HG03135 (cell line): Measurements from ENCODE around the gene ADAMTS17.

Experiments used
- ATAC-seq: cut with Tn5 transposase; IDR thresholded peaks from one replicate; pipeline ENCODE4 v1.9.1; 2021; ENCODE audit warnings: mild to moderate bottlenecking, moderate library complexity; ENCODE audit not compliant: unreplicated experiment

Gene ADAMTS17

DNA sequence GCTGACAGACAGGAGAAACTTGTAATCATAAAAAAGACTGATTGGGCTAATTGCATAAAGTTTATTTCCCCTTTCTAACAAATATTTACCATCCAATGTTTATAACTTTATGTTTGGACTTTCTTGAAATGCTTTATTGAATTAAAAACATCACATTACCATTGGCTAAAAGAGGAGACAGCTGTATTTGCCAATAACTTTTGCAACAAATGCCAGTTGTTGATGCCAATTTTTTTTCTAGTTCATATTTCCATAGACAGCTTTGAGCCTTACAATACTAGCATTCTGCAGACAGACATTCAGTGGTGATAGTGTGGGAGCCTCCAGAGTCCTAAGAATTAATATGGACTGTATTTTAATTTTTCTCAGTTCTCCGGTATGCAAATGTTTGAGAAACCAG lies 198.4 kb downstream of the ADAMTS17 start:
- ATAC-seq: no peak

DNA sequence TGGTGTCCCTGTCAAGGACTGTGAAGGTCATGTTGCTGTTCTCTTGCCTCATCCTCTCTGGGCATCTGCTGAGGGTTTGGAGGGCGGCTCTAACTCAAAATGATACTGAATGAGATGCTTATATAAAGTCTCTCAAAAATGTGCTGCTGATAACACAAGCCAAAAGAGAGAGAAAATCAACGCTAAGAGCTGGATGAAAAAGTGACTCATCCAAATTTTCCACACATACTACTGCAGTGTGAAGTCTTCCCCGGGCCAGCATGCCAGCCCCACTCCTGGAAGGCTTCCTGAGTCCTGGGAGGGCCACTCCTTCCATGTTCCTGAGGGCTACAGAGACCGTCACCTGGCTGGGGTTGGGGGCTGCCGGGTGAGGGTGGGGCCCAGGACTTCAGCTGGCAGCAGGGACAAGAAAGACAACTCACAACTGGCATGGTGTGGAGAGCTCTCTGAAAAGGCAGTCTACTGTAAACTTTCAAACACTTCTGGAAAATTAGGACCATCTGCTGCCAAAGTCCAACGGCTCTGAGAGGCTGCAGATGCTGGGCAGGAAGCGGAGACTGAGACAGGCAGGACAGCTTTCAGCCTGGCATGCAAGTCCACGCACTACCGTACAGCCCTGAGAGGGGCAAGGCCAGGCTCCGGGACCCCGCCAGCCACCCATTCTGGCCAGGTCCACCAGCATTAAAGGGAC lies 200.3 kb downstream of the ADAMTS17 start:
- no peak for ATAC-seq

DNA sequence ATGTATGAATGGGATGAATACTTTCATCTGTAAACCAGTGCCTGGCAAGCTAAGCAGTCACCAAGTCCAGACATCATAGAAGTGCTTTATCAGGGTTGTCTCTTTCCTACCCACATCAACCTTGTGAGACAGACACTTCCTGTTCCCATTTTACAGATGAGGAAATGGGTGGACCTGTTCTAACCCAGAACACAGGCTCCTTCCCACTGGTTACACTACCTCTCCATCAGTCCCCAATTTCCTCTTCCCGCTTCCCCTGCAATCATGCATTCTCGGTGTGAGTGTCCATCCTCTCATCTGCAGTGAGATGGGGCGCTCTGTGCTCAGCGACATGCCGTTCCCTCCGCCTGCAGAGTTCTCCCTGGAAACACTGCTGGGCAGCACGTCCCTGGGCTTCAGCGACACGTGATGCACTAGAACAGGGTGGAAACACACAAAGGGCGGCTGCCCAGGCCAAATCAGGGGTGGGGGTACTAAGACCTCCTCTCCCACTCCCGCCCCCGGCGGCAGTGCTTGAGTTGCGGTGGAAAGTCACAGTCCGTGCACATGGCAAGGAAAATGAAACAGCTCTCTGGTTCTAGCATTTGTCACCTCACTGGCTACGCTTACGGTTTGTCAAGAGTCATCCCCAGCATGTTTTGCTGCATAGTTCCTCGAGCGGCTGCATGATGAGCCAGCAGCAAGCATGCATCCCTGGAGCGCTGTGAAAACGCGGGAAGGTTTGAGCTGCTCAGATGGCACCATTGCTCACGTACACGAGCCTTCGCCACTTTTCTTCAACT lies 201.1 kb downstream of the ADAMTS17 start:
- no peak for ATAC-seq

DNA sequence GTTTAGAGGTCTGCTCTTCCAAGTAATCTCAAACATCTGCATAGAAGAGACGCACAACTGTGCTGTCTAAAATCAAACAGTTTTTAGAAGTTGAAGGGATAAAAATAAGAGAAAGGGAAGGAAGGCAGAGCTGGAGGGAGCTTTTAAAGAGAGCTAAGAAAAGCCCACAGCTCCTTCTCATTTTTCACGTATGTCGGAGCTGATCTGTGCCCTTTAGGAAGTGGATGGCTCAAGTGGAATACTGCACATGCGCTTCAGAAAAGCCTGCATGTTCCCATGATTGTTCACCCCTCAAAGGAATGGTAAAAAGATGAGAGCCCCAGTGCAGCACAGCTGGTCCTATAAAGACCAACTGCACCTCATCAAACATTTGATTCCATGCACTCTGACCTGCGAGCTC lies 207.2 kb downstream of the ADAMTS17 start:
- ATAC-seq: no peak

DNA sequence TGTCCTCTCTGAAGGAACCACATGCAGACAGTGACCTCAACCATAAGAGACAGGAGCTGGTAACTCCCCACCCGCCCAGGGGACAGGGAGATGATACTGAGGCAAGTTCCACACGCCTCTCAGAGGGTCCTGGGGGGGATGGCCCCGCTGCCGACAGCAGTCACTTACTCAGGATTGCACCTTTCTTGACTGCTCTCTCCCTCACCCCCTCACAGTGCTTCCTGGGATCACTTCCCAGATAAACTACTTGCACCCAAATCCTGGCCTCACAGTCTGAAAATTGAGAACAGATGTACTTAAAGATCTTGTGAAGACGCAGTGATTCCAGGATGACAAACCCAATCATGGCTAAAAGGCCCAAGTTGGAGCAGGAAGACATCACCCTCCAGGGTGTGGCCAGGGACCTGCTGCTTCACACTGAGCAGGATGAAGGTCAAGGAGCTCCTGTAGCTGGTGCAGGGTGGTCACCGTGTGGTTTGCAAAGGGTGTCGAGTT lies 207.6 kb downstream of the ADAMTS17 start:
- no peak for ATAC-seq

DNA sequence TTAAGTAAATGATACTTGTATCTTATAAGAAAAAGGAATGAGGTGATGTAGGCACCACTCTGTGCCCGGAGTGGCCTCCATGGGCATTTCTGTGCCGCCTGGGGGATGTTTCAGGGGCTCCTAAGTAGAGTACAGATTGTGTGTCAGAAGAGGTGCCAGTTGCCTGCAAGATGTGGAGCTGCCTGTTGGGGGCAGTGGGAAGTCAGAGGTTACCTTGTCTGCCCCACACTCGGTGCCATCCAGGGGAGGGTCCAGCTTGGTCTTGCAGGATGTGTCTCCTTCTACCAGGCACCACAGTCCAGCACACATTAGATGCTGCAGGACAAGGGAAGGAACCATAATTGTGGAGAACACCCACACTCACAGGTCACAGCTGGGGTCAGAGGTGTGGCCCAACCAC lies 208.8 kb downstream of the ADAMTS17 start:
- ATAC-seq: no peak

DNA sequence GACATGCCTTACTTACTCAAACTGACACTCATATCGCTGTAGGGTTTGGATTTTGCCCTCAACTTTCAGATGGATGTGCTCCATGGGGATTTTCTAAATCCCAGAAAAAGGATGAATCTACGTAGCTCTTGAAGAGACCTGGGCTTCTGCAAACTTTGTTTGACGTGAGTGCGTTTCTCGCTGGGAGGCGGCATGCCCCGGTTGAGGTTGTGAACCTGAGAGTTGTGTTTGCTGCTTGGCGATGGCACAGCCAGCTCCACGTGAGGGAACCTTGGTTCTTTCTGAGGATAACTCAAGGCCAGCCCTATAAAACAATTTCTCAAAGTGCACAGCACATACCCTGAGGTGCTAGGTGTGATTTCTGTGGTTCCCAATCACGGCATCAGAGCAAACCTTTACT lies 209.5 kb downstream of the ADAMTS17 start:
- no peak for ATAC-seq

DNA sequence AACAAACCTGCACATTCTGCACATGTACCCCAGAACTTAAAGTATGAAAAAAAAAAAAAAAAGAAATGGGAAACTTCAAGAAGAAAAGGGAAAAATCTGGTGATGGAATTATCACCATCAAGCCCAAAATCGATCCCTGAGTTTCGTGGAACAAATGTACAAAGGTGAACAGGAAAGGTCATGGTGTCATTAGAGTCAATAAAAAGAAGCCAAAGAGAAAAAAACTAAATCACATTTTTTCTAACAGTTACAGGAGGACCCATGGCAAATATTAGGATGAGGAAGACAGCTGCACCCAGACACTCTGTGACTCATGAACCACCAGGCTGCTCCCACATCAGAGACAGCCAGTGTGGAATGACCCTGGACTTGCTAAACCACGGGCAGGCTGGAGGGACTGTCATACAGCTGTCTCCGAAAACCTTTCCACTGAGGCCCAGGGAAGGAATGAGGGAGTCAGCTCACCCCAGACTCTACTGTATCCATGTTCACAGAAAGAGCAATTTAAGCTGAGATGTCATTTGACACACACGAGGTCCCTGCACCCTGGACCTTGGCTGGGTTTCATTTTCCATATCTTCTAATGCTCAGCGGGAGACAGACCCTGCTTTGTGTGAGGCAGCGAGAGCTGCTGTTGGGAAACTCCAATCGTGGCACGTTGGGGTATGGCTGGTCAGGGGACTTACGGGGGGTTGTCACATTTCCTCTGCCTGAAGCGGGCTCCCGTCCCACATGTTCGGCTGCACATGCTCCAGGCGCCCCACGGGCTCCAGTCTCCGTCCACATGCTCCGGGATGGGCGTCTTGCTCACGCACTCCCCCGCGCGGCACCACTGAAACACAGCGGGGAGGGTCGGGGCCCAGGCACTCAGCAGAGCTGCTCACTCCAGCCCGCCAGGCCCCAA lies 210.2 kb downstream of the ADAMTS17 start:
- ATAC-seq: no peak

DNA sequence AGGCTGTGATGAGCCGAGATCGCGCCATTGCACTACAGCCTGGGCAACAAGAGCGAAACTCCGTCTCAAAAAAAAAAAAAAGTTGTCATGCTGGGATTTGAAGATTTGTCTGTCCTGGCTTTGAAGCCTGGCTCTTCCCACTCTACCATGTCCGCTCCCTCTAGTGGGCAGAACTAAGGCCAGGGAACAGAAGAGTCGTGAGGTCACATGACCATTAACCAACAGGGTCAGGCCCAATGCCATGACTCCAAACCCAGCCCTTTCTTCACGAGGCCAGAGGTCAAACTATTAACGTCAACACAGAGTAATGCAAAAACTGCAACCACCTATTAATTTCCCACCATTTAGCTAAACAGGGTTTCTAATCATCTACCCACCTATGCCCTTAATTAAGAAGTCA lies 212.1 kb downstream of the ADAMTS17 start:
- no peak for ATAC-seq

DNA sequence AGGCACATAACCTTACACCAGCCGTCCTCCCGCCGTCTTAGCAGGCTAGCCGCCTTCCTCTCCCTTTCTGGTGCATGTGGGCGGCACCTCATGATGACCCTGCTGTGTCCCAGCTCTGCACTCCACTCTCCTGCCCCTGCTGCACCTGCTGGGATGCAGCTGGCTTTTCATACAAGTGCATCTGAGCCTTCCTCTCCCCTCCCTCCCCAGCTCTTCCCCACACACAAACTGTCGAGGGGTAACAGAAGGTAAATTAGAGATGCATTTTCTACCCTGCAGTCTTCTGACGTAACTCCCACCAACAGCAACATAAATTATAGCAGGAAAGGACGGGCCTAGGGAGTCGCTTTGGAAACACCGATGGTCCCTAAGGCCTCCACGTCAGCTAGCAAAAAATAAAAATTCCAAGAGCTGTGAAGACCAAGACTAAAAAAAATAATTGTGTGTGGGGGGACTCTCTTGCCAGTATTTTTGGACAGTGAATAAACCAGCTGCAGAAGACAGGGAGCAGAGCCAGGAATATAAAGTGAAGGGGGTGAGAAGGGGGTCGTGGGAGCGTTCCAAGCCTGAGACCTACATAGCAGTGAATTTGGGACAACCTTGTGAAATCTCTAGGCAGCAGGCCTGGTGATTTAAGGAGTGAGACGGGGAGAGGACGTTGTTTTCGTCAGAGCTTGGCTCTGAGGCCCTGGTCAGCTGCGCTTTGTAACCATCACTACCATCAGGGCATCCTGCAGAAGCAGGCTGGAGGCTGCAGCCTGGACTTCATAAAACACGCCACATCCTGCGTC lies 216.2 kb downstream of the ADAMTS17 start:
- no peak for ATAC-seq

DNA sequence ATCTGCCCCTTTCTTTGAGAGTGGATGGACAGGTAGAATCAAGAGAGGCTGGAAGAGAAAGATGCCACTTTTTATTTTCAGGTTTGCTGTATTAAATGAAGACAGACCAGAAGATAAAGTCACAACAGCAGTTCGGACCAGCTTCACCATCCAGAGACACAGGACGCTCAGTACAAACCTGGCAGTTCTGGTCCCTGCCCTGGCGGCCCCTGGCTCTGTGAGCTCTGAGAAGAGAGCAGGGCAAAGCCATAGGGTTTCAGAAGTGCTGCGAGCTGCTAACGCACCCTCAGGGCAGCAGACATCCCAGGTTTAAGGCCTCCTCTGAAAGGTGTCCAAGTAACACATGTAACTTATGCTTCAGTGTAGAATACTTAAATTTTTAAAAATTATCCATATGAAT lies 216.8 kb downstream of the ADAMTS17 start:
- ATAC-seq: no peak

DNA sequence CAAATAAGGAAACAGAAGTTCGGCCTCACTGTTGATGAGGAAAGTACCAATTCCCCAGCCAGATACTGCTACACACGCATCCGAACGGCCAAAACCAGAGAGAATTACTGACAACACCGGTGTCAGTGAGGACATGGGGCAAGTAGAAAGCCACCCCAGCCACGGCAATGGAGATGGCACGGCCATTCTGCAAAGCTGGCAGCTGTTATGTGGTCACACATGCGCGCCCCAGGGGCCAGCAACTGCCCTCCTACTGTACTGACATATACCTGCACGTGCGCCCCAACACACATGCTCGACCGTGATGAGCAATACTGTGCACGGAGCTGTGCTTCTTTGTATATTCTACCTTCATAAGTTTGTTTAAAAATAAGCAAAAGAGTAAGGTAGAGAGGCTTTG lies 217.4 kb downstream of the ADAMTS17 start:
- ATAC-seq: no peak

DNA sequence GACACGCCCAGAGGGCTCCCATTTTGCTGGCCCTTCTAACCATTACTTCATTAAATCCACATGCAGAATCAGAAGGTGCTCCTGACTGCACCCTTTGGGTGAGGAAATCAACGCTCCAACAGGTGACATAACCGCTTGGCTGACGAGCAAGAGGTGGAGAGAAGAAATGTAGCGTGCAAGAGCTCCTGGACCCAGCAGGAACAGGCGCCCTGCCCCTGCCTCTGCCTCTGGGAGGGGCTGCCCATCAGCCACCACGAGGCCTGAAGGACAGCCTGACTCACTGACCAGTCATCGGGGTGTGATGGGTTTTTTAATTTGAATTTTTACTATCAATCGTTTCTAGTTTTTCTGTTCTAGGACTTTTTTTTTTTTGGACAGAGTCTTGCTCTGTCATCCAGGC lies 218.2 kb downstream of the ADAMTS17 start:
- no peak for ATAC-seq

DNA sequence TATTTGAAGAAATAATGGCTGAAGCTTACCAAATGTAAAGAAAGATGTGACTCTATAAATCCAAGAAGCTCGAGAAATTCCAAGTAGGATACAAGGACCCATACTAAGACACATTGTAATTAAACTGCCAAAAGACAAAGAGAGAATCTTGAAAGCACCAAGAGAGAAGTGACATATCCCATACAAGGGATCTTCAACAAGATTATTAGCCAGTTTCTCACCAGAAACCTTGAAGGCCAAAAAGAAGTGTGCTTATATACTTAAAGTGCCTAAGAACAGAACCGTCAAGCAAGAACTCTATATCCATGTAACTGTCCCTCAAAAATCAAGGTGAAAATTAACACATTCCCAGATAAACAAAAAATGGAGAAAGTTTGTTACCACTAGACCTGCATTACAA lies 220.5 kb downstream of the ADAMTS17 start:
- ATAC-seq: no peak

DNA sequence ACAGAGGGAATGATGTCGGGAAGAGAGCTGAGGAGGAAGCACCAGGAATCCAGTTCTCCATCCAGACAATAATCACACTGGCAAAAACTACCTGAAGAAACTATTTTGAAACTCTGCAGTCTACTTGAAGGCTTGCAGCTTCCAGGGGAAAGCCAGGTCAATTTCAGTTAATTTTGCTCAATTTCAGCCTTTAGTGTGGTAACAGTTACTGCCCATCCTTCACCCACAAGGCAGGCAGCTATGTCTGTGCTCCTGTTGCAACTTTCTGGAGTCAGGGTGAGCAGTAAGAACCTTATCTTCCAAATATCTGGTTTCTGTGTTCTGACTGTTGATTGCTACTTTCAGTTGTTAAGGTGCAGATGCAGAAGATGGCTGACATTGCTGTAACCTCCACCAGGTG lies 221.7 kb downstream of the ADAMTS17 start:
- no peak for ATAC-seq

DNA sequence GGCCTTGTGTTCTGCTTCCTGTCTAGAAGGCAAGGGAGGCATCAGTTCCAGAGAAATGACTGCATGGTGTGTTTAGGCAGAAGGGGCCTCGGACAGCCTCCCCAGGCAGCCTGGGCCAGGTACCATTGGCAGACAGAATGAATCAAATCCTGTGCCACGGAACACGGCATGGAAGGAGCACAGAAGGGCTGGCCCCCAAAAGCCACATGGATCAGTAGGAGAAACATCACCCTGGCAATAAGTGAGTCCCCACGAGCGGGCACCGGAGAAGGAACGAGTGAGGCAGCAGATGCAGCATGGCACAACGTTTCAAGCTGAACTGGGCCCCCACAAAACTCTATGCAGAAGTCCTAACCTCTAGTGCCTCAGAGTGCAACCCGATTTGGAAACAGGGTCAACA lies 223.2 kb downstream of the ADAMTS17 start:
- no peak for ATAC-seq

DNA sequence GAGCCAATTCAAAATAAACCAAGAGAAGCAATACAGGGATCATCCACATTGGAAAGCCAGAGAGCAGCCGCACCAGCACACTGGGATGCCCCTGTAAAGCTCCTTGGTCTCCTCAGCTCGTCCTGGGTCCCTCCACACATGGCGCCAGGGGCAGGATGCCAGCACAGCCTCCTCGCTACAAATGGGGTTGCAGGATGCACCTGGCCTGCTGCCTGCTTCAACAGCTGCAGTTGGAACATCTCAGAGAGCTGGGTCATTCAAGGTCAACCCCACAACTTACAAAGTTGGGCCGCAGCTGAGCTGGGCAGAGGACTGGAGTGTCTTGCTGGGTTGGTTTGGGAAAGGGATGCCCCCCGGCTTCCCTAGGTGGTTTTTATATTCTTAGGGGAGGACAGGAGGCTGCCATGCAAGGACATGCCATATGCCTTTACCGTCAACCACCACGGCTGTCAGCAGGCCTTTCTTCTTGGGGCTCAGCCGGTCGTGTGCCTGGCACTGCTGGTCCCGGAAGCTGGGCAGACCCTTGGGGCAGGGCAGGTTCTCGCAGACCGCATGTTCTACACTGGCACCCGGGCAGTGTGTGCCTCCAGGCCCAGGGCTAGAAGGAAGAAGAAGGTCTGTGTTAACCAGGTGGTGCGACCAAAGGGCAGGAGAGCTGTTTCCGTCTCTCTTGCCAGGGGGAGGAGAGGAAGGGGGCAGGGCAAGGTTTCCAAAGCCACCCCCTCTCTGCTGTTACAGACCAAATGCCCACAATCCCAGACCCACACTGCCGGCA lies 225.2 kb downstream of the ADAMTS17 start:
- ATAC-seq: no peak

DNA sequence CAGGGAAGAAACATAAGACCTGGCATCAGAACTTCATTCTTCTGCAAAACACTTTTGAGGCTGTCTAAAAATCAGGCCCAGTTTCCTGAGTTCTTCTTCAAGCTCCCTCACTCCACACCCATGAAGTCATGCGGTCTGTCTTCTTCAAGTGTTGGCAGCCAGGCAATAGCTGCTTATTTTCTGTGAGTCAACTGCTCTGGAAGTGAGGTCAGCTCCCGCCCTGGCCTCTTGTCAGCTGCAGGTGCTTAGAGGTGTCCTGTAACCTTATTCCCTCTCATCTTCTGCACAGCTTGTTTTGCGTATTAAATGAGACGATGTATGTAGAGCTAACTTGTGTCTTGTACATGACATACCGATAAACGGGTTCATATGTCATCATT lies 226.1 kb downstream of the ADAMTS17 start:
- ATAC-seq: no peak

DNA sequence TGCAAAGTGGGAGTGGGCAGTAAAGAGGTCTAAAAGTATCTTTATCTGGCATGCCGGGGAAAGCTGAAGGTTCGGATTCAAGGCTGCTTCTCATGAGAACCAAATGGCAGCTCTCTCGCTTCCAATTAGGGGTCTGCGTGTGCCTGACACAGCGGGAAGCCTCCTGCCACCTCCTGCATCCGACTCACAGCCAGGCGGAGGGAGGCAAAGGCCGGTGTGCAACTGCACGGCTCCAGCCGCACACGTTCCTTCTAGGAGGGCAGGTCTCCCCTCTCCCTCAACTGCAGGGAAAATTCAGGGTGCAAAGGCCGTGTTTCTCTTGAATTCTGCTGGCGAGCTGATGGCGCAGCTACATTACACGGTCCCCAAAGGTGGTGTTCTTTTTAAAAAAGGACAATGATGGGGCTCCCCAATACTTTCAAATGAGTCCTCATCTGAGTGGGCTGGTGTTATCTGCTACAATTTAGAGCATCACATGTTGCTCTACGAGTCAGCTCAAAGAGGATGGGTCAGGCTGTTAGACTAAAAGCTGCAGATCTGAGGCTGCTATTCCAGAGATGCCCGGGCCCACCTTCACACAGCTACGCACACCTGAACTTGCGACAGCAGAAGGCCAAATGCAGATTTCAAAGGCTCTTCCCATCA lies 226.6 kb downstream of the ADAMTS17 start:
- no peak for ATAC-seq
